HEK293 (cell line): ENCODE results near the gene CTDNEP1.

Experiments used
- CTCF ChIA-PET: fragments of 350-600 bp; formaldehyde crosslinking; extraction: SDS; loops from one replicate; lab custom pipeline; 2021; ENCODE audit warnings: antibody characterized with exemption; lab: Yijun Ruan, JAX
- POLR2A ChIA-PET: fragments of 300-600 bp; formaldehyde crosslinking; extraction: SDS; loops from one replicate; lab custom pipeline; 2020; ENCODE audit warnings: antibody characterized with exemption, inconsistent platforms; lab: Yijun Ruan, JAX
- H3K27ac ChIP-seq: fragments of 200-500 bp; sonication (Bioruptor generic); 2 replicates; pipeline ENCODE4 v1.5.1; 2014; ENCODE audit warnings: low read depth, low read length, control low read depth, inconsistent platforms; ENCODE audit errors: extremely low read depth
- H3K36me3 ChIP-seq, 2 experiments: fragments of 200-500 bp in 1 of 2; sonication (Bioruptor generic) in 1 of 2; 1 replicate in 1 of 2; 2 replicates in 1 of 2; pipeline ENCODE4 v1.5.1; 2014 to 2017; ENCODE audit warnings: inconsistent platforms in 2 of 2, low read length in 2 of 2; ENCODE audit not compliant: control insufficient read depth in 2 of 2, insufficient read depth in 1 of 2
- H3K4me1 ChIP-seq: fragments of 200-500 bp; sonication (Bioruptor generic); 2 replicates; pipeline ENCODE4 v1.5.1; 2014; ENCODE audit warnings: mild to moderate bottlenecking, low read length, inconsistent platforms; ENCODE audit not compliant: control insufficient read depth, insufficient read depth
- H3K4me3 ChIP-seq: 2 replicates; pipeline ENCODE4 v1.5.1; 2011; ENCODE audit warnings: low read depth, mild to moderate bottlenecking, control low read depth, low read length, moderate library complexity
- H3K9me3 ChIP-seq: fragments of 200-500 bp; sonication (Bioruptor generic); 2 replicates; pipeline ENCODE4 v1.5.1; 2014; ENCODE audit warnings: low read depth, low read length, inconsistent platforms; ENCODE audit not compliant: control insufficient read depth, insufficient read depth
- HIC1 ChIP-seq: fragments of 450-650 bp; formaldehyde crosslinking; IDR thresholded peaks from 2 replicates; pipeline ENCODE4 v1.5.1; 2016; ENCODE audit warnings: missing biosample characterization, missing genetic modification characterization
- KLF1 ChIP-seq: fragments of 450-650 bp; formaldehyde crosslinking; IDR thresholded peaks from 2 replicates; pipeline ENCODE4 v1.5.1; 2016; ENCODE audit warnings: missing biosample characterization, missing genetic modification characterization
- KLF16 ChIP-seq: fragments of 450-650 bp; formaldehyde crosslinking; IDR thresholded peaks from 2 replicates; pipeline ENCODE4 v1.5.1; 2017; ENCODE audit warnings: missing biosample characterization, missing genetic modification characterization
- PATZ1 ChIP-seq: fragments of 450-650 bp; formaldehyde crosslinking; IDR thresholded peaks from 2 replicates; pipeline ENCODE4 v1.5.1; 2016; ENCODE audit warnings: missing biosample characterization, missing genetic modification characterization
- PBX3 ChIP-seq: sonication (generic); formaldehyde crosslinking; IDR thresholded peaks from 2 replicates; pipeline ENCODE4 v1.8.1; 2022; ENCODE audit warnings: mild to moderate bottlenecking, moderate library complexity, missing genetic modification reagents
- SP3 ChIP-seq: fragments of 450-650 bp; formaldehyde crosslinking; IDR thresholded peaks from 2 replicates; pipeline ENCODE4 v1.5.1; 2016; ENCODE audit warnings: missing biosample characterization, missing genetic modification characterization
- ZBTB10 ChIP-seq: fragments of 450-650 bp; formaldehyde crosslinking; IDR thresholded peaks from 2 replicates; pipeline ENCODE4 v1.5.1; 2016; ENCODE audit warnings: missing biosample characterization, missing genetic modification characterization
- ZBTB49 ChIP-seq: fragments of 450-650 bp; formaldehyde crosslinking; IDR thresholded peaks from 2 replicates; pipeline ENCODE4 v1.5.1; 2016; ENCODE audit warnings: missing biosample characterization, missing genetic modification characterization, low read depth
- ZBTB8A ChIP-seq: fragments of 450-650 bp; formaldehyde crosslinking; IDR thresholded peaks from 2 replicates; pipeline ENCODE4 v1.5.1; 2016; ENCODE audit warnings: missing biosample characterization, missing genetic modification characterization
- ZIC2 ChIP-seq: fragments of 450-650 bp; formaldehyde crosslinking; IDR thresholded peaks from 2 replicates; pipeline ENCODE4 v1.5.1; 2016; ENCODE audit warnings: missing biosample characterization, missing genetic modification characterization
- ZNF112 ChIP-seq: fragments of 450-650 bp; formaldehyde crosslinking; IDR thresholded peaks from 2 replicates; pipeline ENCODE4 v1.5.0; 2017; ENCODE audit warnings: missing biosample characterization, missing genetic modification characterization
- ZNF221 ChIP-seq: fragments of 450-650 bp; formaldehyde crosslinking; IDR thresholded peaks from 2 replicates; pipeline ENCODE4 v1.5.1; 2017; ENCODE audit warnings: missing biosample characterization, missing genetic modification characterization, borderline replicate concordance
- ZNF354C ChIP-seq: fragments of 450-650 bp; formaldehyde crosslinking; IDR thresholded peaks from 2 replicates; pipeline ENCODE4 v1.5.1; 2016; ENCODE audit warnings: missing biosample characterization, missing genetic modification characterization, low read depth, borderline replicate concordance
- ZNF426 ChIP-seq: fragments of 450-650 bp; formaldehyde crosslinking; IDR thresholded peaks from 2 replicates; pipeline ENCODE4 v1.5.1; 2017; ENCODE audit warnings: missing biosample characterization, missing genetic modification characterization, mild to moderate bottlenecking, inconsistent platforms, moderate library complexity
- ZNF521 ChIP-seq: fragments of 450-650 bp; formaldehyde crosslinking; IDR thresholded peaks from 2 replicates; pipeline ENCODE4 v1.5.1; 2017; ENCODE audit warnings: missing biosample characterization, mild to moderate bottlenecking, missing genetic modification characterization
- ZNF621 ChIP-seq: fragments of 450-650 bp; formaldehyde crosslinking; IDR thresholded peaks from 2 replicates; pipeline ENCODE4 v1.5.1; 2017; ENCODE audit warnings: missing biosample characterization, missing genetic modification characterization
- ZNF626 ChIP-seq: fragments of 450-650 bp; sonication (Bioruptor Pico); formaldehyde crosslinking; IDR thresholded peaks from 2 replicates; pipeline ENCODE4 v1.5.1; 2018; ENCODE audit warnings: missing biosample characterization, missing genetic modification characterization, inconsistent platforms
- ZNF645 ChIP-seq: fragments of 450-650 bp; formaldehyde crosslinking; IDR thresholded peaks from 2 replicates; pipeline ENCODE4; 2016; ENCODE audit warnings: missing biosample characterization, missing genetic modification characterization
- ZNF660 ChIP-seq: fragments of 450-650 bp; IDR thresholded peaks from 2 replicates; pipeline ENCODE4 v1.5.1; 2018; ENCODE audit warnings: missing biosample characterization, mild to moderate bottlenecking, missing genetic modification characterization
- ZNF677 ChIP-seq: fragments of 450-650 bp; IDR thresholded peaks from 2 replicates; pipeline ENCODE4 v1.5.0; 2018; ENCODE audit warnings: missing biosample characterization, mild to moderate bottlenecking, missing genetic modification characterization, moderate library complexity
- ZSCAN18 ChIP-seq: fragments of 450-650 bp; formaldehyde crosslinking; IDR thresholded peaks from 2 replicates; pipeline ENCODE4 v1.5.1; 2016; ENCODE audit warnings: missing biosample characterization, missing genetic modification characterization

CTDNEP1 gene

GRCh38 chr17:7294614-7295153, 43.1 kb upstream of the CTDNEP1 start, which contains the start of gene YBX2 (continued):
- TF ChIP-seq ZBTB10 (tag by site-specific recombination) (no peak), ZBTB8A (tag by site-specific recombination) (no peak), ZNF621 (no peak), KLF16 (tag by site-specific recombination) (peak; percentile 58), HIC1 (tag by site-specific recombination) (peak; percentile 64; the same call in 1 of the 2 replicates), ZBTB49 (tag by site-specific recombination) (no peak), ZNF521 (tag by site-specific recombination) (no peak), ZNF626 (tag by site-specific recombination) (no peak), ZNF112 (tag by site-specific recombination) (no peak)

GRCh38 chr17:7293816-7294613, 42.5 kb upstream of the CTDNEP1 start:
- H3K9me3 ChIP-seq, result no peaks in the 10 kb centered on the region
- H3K36me3 ChIP-seq, result no peaks in the 10 kb centered on the region
- ChIA-PET POLR2A (interaction anchor here (0.6 to 2.3 kb wide), 4 partner anchors 13 to 876 kb away, joined by 3 to 6 read pairs (median 4); partner anchors contain the start of genes DVL2, GABARAP and SLC2A4), CTCF (interaction anchor here (0.6 to 3.8 kb wide), 6 partner anchors 11 to 232 kb away, joined by 3 to 33 read pairs (median 4); partner anchors contain the start of gene SLC2A4)
- no peak overlapping the region; the same call in 1 of the 2 replicates for H3K27ac ChIP-seq
- peaks cover 6% of the 10 kb centered on the region; the same call in 1 of the 2 replicates for H3K4me1 ChIP-seq
- no peak overlapping the region for H3K4me3 ChIP-seq
- TF ChIP-seq ZNF354C, result no peak
- no peak for TF ChIP-seq ZIC2
- no peak for TF ChIP-seq ZNF677 (tag by site-specific recombination)
- no peak for TF ChIP-seq PBX3
- TF ChIP-seq ZNF221 (tag by site-specific recombination), result no peak
- TF ChIP-seq PATZ1, result 0 out of 2 replicates have a peak, but pooled peaks have one; percentile 20
- no peak for TF ChIP-seq ZNF645 (tag by site-specific recombination)
- peak; percentile 95 for TF ChIP-seq KLF1
- TF ChIP-seq ZNF426 (tag by site-specific recombination), result no peak
- TF ChIP-seq SP3 (tag by site-specific recombination), result no peak
- no peak for TF ChIP-seq ZSCAN18 (tag by site-specific recombination)
- no peak for TF ChIP-seq ZNF660
